Left hindlimb (tissue), 1 donor: Measurements from ENCODE around the gene FTO.

Experiments
- DNase-seq: peaks from one replicate; pipeline ENCODE4 v3.0.0-alpha.2; 2018

The FTO gene

GRCh38 chr16:53973021-53973420 lies 269.1 kb downstream of the FTO start:
- DNase-seq: no peak

GRCh38 chr16:53974484-53975080 lies 270.6 kb downstream of the FTO start:
- DNase-seq: no peak

DNA sequence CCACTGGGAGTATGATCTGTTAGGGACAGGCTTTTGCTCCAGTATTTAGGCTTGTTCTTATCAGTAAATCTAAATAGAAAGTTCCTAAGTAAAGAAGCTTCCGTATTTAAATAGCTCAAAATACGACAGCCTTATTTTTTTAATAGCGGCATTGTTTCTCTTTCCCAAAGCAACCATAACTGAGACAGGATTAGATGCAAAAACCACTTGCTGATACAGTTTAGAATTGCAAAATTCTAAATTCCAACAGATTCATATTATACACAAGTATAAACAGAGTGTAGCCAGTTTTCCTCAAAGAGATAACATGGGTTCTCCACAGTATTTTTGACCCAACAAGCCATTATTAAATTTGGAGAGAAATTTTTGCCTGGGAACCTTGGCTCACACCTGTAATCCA lies 276.7 kb downstream of the FTO start:
- no peak for DNase-seq

DNA sequence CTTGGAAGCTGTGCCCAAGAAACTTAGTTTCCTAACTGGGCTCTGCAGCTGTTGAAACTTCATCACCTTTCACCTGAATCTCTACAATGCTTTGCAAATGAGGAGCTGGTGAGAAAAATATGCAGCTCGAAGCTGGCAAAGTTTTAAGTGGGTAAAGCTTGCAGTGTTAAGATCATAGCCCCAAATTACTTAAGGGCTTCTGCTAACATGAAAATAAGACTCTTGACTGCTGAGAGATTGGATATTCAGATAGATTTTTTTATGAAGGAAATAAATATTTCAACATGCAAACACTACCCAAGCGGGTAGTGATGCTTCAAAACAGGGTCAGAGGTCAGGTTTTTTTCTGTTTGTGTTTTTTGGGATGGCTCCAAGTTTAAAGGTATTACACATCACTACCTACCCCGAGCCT lies 278.7 kb downstream of the FTO start:
- DNase-seq: no peak

DNA sequence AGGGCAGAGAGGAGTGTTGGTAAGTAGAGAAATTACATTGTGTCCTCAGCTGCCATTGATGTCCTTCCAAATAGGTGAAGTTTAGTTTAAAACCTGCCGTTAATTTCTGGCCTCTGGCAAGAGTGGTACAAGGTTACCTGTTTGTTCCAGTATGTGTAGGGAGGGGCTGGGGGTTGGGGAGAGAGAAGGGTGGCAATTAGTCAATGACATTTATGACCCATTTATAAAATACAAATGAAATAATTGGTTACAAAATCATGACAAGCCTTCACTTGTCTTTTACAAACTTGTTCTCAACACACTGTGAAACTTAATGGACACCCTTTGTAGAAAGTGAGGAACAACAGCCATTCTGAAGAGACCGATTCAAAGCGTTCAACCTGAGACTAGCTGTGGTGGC lies 281.0 kb downstream of the FTO start:
- no peak for DNase-seq

DNA sequence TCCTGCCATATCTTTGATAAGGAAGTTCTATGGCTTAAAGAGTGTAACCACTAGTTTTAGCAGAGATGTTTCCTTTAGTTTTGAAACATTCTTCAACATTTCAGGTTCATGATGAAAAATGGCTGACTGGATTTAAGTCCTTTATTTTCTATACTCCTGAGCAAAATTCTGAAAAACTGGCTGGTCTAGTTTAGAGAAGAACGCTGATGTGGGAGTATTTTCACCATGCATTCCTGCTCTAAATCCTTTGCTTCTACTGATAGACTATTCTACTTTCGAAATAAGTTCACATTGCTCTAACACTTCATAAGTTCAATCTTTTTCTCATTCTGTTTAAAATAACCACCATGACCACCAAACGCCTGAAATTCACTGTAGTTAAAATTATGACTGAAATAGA lies 281.9 kb downstream of the FTO start:
- no peak for DNase-seq

DNA sequence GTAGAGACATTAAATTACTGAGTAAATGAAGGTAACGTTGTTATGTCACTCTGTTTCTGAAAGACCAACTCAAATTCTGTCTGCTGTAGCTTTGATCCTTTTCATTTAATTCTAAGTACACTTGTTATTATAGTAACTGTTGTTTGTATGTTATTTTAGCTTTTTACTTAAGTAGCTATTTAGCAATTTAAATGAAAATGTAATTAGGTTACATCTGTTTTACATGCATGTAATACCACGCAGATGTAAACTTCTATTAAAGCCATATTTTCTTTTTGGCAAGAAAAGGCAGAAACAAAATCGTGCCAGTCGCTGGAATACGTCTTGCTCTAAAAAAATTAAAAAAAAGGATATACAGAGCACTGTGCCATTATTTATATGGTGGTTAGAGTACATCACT lies 282.8 kb downstream of the FTO start:
- no peak for DNase-seq

GRCh38 chr16:53988136-53988535 lies 284.2 kb downstream of the FTO start:
- no peak for DNase-seq

GRCh38 chr16:53989597-53989996 lies 285.6 kb downstream of the FTO start:
- no peak for DNase-seq

DNA sequence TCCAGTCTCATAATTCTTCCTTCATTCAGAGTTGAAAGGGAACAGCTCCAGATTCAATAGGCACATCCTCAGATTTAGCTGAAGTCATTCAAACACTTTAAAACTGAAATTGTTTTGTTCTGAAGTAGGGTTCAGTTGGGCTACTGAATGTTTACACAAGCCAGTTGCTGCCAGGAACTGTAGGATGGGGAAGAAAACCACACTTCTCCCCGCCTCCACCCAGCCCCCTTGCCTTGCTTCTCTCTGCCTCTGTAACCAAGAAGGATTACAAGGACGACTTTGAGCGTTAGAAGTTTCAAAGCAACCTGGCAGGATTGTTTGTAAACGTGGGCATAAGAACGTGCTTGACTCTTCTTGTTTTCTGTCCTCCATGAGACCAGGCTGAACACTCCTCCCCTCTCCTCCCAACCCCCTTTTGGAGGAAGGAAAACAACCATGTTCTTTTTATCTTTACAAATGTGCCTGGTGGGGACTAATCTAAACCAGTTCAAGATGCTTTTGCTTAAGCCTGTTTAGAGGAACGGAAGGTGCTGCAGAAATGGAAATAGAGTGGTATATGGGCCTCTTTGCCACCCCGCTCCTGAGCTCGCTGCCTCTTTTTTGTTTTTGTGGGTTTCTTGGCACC lies 287.9 kb downstream of the FTO start:
- DNase-seq: peak; percentile 45

GRCh38 chr16:53995378-53995777 lies 291.4 kb downstream of the FTO start:
- DNase-seq: no peak

- no peak for DNase-seq
These were observed 293.0 kb downstream of the FTO start for GRCh38 chr16:53996961-53997360.

GRCh38 chr16:53998024-53998810 lies 294.3 kb downstream of the FTO start:
- DNase-seq: no peak

DNA sequence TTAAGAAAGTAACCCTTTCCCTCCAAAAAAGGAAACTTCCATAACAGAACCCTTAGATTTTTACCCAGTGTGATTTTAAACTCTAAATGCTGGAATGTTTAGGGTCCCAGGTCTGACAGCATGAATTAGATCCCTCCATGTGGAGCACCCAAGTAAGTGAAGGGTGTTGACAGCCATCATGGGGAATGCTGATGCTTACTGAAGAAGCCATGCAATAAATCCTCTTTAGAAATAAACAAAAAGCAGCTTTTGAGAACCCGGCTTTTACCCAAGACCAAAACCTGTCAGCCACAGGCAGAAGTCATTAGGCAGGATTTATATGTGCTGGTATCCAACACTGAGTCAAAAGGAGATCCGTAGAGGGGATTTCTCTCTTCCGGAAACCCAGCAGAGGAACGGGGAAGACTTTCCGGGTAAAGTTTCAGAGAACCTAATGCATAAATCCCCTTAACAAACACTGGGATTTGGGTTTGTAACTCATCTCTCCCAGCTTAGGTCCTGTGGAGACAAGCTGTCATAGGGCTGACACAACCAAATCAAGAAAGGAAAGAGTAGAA lies 295.1 kb downstream of the FTO start:
- DNase-seq: no peak

DNA sequence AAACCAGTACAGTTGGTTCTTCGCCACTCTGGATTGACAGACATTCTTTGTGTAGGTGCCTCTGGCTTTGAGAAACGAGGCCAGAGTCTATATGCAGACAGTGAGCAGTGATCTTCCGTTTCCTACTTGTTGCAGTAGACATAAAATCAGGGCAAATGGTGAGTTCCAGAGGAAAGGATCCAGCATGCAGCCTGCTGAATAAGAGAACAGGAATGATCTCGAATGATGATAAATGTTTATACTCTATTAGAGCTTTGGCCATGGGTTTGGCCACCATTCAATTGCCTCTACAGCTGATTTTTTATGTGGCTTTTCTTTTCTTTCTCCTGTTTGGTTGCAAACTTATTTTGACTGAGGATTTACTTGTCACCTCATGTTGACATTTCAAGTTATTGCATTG lies 295.9 kb downstream of the FTO start:
- DNase-seq: no peak

DNA sequence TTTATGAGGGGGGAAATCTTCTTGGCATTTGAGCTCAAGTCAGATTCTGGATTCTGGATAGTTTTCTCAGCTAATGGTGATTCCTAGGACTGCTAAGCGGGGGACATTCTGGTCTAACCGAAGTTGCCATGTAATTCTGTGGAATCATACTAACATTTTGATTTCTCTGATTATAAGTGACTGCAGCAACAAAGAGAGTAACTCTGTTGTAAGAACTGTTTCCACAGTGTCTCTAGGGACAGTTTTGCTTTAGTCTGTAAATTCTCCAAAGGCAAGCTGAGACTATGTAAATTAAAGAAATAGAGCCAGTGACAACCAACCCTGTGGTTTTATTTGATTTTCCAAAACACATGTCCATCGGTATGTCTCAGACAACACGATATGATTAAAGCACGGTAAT lies 296.4 kb downstream of the FTO start:
- DNase-seq: no peak

DNA sequence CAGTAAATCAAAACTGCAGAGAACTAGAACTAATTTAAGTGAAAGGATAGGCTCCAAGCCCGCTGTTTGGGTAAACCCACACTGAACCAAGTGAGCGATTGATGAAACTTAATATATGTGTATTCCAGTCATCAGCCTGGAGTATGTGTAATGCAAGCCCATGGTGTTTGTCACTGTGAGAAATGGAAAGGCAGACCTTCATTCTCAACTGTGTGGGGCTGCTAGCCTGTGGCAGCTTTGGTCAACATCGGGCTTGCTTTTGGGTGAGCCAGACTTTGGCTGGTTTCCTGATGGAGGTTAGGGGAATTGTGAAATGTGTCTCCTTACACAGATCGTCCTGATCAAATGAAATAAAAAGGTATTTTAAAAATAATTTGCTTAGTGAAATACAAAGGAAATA lies 302.7 kb downstream of the FTO start:
- no peak for DNase-seq

DNA sequence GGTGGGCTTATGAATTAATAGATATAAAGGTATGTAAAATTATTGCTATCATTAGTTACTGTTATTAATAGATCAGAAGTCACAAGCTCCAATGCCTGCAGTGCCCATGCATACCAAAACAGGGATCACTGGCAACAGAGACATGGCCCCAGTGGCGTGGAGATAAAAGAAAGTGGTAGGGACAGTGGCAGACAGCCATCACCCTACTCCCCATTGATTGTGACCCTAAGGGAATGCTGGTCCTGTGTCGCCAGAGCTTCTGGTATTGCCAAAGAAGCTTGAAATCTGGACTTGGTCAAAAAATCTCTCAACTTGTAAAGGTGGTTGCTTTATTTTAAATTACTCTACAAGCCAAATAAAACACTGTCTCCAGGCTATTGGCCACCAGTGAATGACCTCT lies 303.5 kb downstream of the FTO start:
- no peak for DNase-seq

DNA sequence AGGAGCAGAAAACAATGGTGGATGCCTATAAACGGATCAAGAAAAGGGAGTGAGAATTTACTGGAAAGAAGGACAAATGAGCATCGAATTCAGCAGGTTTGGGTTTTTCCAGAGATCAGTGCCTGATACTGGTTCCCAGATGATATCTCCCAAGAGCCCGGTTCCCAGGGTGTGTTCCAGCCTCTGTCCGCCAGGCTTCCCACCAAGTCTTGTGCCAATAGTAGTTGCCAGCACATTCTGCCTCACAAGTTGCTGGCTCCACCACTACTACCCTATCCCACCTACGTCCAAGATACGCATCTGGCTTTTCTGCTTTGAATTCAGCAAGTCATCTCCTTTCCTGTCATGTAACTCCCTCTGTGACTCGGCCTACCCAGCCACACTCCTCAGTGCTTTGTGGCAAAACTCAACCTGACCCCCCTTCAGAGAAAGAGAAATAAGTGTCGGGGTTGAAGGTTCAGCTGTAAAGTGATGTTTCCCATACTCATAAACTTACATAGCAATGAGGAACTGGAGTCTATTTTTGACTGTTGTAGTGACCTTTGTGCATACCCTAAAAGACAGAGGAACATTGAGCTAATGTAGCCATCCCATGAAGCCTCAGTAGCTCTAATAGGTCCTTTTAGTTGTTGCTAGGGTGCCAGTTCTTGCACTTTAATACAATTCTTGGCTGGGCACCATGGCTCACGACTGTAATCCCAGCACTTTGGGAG lies 305.7 kb downstream of the FTO start:
- DNase-seq: no peak

DNA sequence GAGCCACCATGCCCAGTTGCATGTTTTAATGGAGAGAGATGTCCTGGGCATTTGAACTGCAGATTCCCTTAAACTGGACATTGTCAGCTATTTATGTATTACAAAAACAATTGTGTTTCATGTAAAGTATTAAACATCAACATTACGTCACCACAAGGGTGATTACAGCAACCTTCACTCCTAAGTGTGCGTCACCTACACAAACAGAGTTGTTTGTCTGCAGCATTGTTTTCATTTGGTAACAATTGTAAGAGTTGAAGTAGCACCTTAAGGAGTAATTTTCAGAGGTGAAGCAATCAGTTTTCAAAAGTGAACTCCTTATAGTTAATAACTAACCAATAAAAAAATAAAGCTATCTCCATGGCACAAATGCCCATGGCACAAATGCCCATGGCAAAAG lies 311.2 kb downstream of the FTO start:
- no peak for DNase-seq

- DNase-seq: no peak
These were observed 318.4 kb downstream of the FTO start for GRCh38 chr16:54022362-54022761.

DNA sequence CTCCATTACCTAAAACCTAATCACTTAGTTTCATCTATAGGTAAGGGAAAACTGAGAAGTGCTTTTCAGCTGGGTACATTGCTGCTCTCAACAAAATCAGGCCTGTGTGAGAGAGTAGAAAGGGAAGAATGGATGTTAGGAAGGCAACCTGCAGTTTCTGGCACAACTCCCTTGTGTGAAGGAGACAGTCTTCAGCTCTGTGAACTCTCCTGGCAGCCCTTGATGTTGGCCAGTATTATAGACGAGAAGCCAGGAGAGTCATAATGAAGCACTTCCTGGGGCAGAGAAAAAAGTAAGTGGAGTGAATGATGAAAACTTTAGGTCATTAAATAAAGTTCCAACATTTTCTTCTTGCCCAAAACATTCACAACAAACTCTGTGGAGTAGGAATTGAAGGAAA lies 322.5 kb downstream of the FTO start:
- no peak for DNase-seq

DNA sequence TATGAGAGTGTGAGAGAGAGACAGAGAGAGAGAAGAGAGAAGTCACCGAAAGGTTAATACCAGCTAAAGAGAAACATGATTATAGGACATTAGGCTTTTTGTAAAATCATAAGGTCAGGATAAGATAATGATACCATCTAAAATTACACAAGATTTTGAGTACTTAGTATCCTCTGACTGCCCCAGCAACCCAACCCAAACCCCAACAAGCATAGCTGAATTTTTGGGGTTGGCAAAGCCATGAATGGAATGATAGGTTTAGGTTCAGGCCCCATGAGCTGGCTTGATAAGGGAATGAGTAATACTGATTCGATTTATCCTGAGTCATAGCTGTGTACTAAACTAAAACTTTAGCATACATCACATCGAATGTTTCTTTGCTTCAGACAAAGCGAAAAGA lies 323.1 kb downstream of the FTO start:
- DNase-seq: no peak
